ENCODE data around the gene OR2AG1.
"Not testable (repeated sequence)": the region's sequence is repeated elsewhere in the genome, so short reads cannot be mapped to it uniquely, and the experiment has no call there.

Gene OR2AG1

GRCh38 chr11:6799402-6799801, 16.6 kb downstream of the OR2AG1 start, which contains the start of gene OR6A2:
TSS of gene OR6A2 (minus strand) at chr11:6799689. CDS start at chr11:6795708, 3,981 bp downstream.
- no peak for DNase-seq

- not testable (repeated sequence) for DNase-seq
Measured at GRCh38 chr11:6801075-6801474, 18.3 kb downstream of the OR2AG1 start.

GRCh38 chr11:6812390-6813005, 29.7 kb downstream of the OR2AG1 start:
- peak; percentile 4 for DNase-seq

GRCh38 chr11:6813656-6814055, 30.8 kb downstream of the OR2AG1 start:
- DNase-seq: no peak

- no peak for DNase-seq
Measured at GRCh38 chr11:6817694-6818093, 34.9 kb downstream of the OR2AG1 start.

GRCh38 chr11:6818967-6819366, 36.1 kb downstream of the OR2AG1 start:
- DNase-seq: no peak

GRCh38 chr11:6824136-6824823, 41.5 kb downstream of the OR2AG1 start:
- DNase-seq: no peak

- DNase-seq: no peak
Measured at GRCh38 chr11:6825231-6825744, 42.5 kb downstream of the OR2AG1 start.

- DNase-seq: no peak
Measured at GRCh38 chr11:6828103-6828502, 45.3 kb downstream of the OR2AG1 start.

- DNase-seq: no peak
Measured at GRCh38 chr11:6833356-6833755, 50.5 kb downstream of the OR2AG1 start.

- DNase-seq: no peak
Measured at GRCh38 chr11:6834021-6834420, 51.2 kb downstream of the OR2AG1 start.

Data from NCI-H2029 (cell line).